H9 (cell line): ENCODE measurements around the gene RAB3B. TPM values are rescaled to one million over a fixed set of nuclear protein-coding genes. Genes with fewer than 3 reads are reported as not detected.

ENCODE experiments used
- DNase-seq: peaks from one replicate; pipeline ENCODE4 v3.0.0-alpha.2; 2017
- H2AFZ ChIP-seq: one replicate; pipeline ENCODE4 v1.6.1; 2013; ENCODE audit warnings: mild to moderate bottlenecking, low read length, control low read depth, moderate library complexity
- H2AK5ac ChIP-seq: 2 replicates; pipeline ENCODE4 v1.6.1; 2013; ENCODE audit warnings: low read length, control low read depth, mixed read lengths; ENCODE audit not compliant: insufficient read length
- H2BK120ac ChIP-seq: one replicate; pipeline ENCODE4 v1.6.1; 2013; ENCODE audit warnings: low read depth, mild to moderate bottlenecking, low read length, control low read depth, inconsistent platforms; ENCODE audit not compliant: poor library complexity, severe bottlenecking
- H2BK12ac ChIP-seq: 2 replicates; pipeline ENCODE4 v1.6.1; 2013; ENCODE audit warnings: low read length, control low read depth, mixed read lengths, low read depth; ENCODE audit not compliant: insufficient read length
- H2BK15ac ChIP-seq: 2 replicates; pipeline ENCODE4 v1.6.1; 2013; ENCODE audit warnings: low read depth, low read length, control low read depth
- H2BK20ac ChIP-seq: one replicate; pipeline ENCODE4 v1.6.1; 2013; ENCODE audit warnings: low read depth, mild to moderate bottlenecking, low read length, control low read depth, inconsistent platforms; ENCODE audit not compliant: poor library complexity, severe bottlenecking
- H2BK5ac ChIP-seq: 2 replicates; pipeline ENCODE4 v1.6.1; 2013; ENCODE audit warnings: low read length, control low read depth, mixed read lengths; ENCODE audit not compliant: insufficient read length
- H3K14ac ChIP-seq: 2 replicates; pipeline ENCODE4 v1.6.1; 2013; ENCODE audit warnings: low read length, control low read depth; ENCODE audit not compliant: insufficient read depth
- H3K18ac ChIP-seq: 2 replicates; pipeline ENCODE4 v1.6.1; 2013; ENCODE audit warnings: low read depth, mild to moderate bottlenecking, mixed read lengths, low read length, control low read depth; ENCODE audit not compliant: insufficient read length
- H3K23ac ChIP-seq: 2 replicates; pipeline ENCODE4 v1.6.1; 2013; ENCODE audit warnings: low read length, control low read depth, mixed read lengths, low read depth; ENCODE audit not compliant: insufficient read length
- H3K23me2 ChIP-seq: 2 replicates; pipeline ENCODE4 v1.6.1; 2013; ENCODE audit warnings: low read depth, mild to moderate bottlenecking, mixed read lengths, low read length, control low read depth; ENCODE audit not compliant: insufficient read length, poor library complexity, severe bottlenecking
- H3K27ac ChIP-seq: 2 replicates; pipeline ENCODE4 v1.5.1; 2013; ENCODE audit warnings: low read length, control low read depth, mixed read lengths, low read depth; ENCODE audit not compliant: insufficient read length
- H3K27me3 ChIP-seq: 2 replicates; pipeline ENCODE4 v1.6.1; 2013; ENCODE audit warnings: low read length, control low read depth, inconsistent platforms; ENCODE audit not compliant: insufficient read depth
- H3K4ac ChIP-seq: 2 replicates; pipeline ENCODE4 v1.6.1; 2013; ENCODE audit warnings: low read depth, mild to moderate bottlenecking, control low read depth, inconsistent platforms, low read length, moderate library complexity
- H3K4me1 ChIP-seq: 2 replicates; pipeline ENCODE4 v1.6.1; 2013; ENCODE audit warnings: low read length, control low read depth, inconsistent platforms; ENCODE audit not compliant: insufficient read depth
- H3K4me2 ChIP-seq: 2 replicates; pipeline ENCODE4 v1.6.1; 2013; ENCODE audit warnings: low read length, control low read depth, mixed read lengths; ENCODE audit not compliant: insufficient read length, insufficient read depth
- H3K56ac ChIP-seq: 2 replicates; pipeline ENCODE4 v1.6.1; 2013; ENCODE audit warnings: low read depth, mild to moderate bottlenecking, mixed read lengths, low read length, control low read depth; ENCODE audit not compliant: insufficient read length
- H3K79me1 ChIP-seq: 2 replicates; pipeline ENCODE4 v1.6.1; 2013; ENCODE audit warnings: low read depth, mild to moderate bottlenecking, moderate library complexity, low read length, control low read depth, inconsistent platforms; ENCODE audit not compliant: insufficient read depth, poor library complexity, severe bottlenecking
- H3K79me2 ChIP-seq: 2 replicates; pipeline ENCODE4 v1.6.1; 2013; ENCODE audit warnings: low read length, control low read depth, inconsistent platforms; ENCODE audit not compliant: insufficient read depth
- H3K9ac ChIP-seq: 2 replicates; pipeline ENCODE4 v1.6.1; 2013; ENCODE audit warnings: low read length, control low read depth, mixed read lengths; ENCODE audit not compliant: insufficient read length; ENCODE audit errors: extremely low read depth
- H3K9me3 ChIP-seq: one replicate; pipeline ENCODE4 v1.6.1; 2013; ENCODE audit warnings: low read depth, low read length, inconsistent platforms; ENCODE audit not compliant: control insufficient read depth
- H3T11ph ChIP-seq: one replicate; pipeline ENCODE4 v1.6.1; 2013; ENCODE audit warnings: mild to moderate bottlenecking, low read length, control low read depth, inconsistent platforms
- H4K20me1 ChIP-seq: one replicate; pipeline ENCODE4 v1.6.1; 2013; ENCODE audit not compliant: control insufficient read depth, insufficient read length, insufficient read depth
- H4K5ac ChIP-seq: 2 replicates; pipeline ENCODE4 v1.6.1; 2013; ENCODE audit warnings: low read depth, mild to moderate bottlenecking, mixed read lengths, low read length, control low read depth; ENCODE audit not compliant: insufficient read length
- H4K8ac ChIP-seq: replicated peaks from 2 replicates; pipeline ENCODE4 v1.6.1; 2013; ENCODE audit warnings: low read length, control low read depth, mixed read lengths, low read depth; ENCODE audit not compliant: insufficient read length
- H4K91ac ChIP-seq: 2 replicates; pipeline ENCODE4 v1.6.1; 2013; ENCODE audit warnings: low read depth, mild to moderate bottlenecking, moderate library complexity, mixed read lengths, low read length, control low read depth; ENCODE audit not compliant: insufficient read length
- H3K27ac Mint-ChIP-seq, 3 experiments: 2 replicates in 2 of 3; 3 replicates in 1 of 3; pipeline ENCODE4 v1.8.0; 2020 to 2021; ENCODE audit warnings: mixed read lengths in 3 of 3, mild to moderate bottlenecking in 1 of 3, moderate library complexity in 1 of 3
- H3K27me3 Mint-ChIP-seq: 2 replicates; pipeline ENCODE4 v1.8.0; 2021; ENCODE audit warnings: low read depth, mild to moderate bottlenecking, moderate library complexity, mixed read lengths
- H3K36me3 Mint-ChIP-seq, 3 experiments: 2 replicates in 2 of 3; 3 replicates in 1 of 3; pipeline ENCODE4 v1.8.0; 2020 to 2021; ENCODE audit warnings: low read depth in 3 of 3, mixed read lengths in 3 of 3; ENCODE audit not compliant: insufficient read depth in 1 of 3
- H3K4me1 Mint-ChIP-seq, 2 experiments: 2 replicates each; pipeline ENCODE4 v1.8.0; 2020; ENCODE audit warnings: mixed read lengths in 2 of 2
- H3K4me3 Mint-ChIP-seq, 2 experiments: 2 replicates in 1 of 2; 3 replicates in 1 of 2; pipeline ENCODE4 v1.8.0; 2020 to 2021; ENCODE audit warnings: mild to moderate bottlenecking in 2 of 2, mixed read lengths in 2 of 2, moderate library complexity in 1 of 2
- H3K9me3 Mint-ChIP-seq, 2 experiments: 2 replicates in 1 of 2; 3 replicates in 1 of 2; pipeline ENCODE4 v1.8.0; 2020; ENCODE audit warnings: mild to moderate bottlenecking in 2 of 2, mixed read lengths in 2 of 2, moderate library complexity in 1 of 2
- CTCF ChIP-seq: fragments of 200-600 bp; sonication (generic); conservative IDR thresholded peaks from 3 replicates; pipeline ENCODE4 v1.8.0; 2021; ENCODE audit warnings: antibody characterized with exemption, mild to moderate bottlenecking
- WGBS: extraction: QIAGEN DNeasy Blood & Tissue Kit; methylation state at CpG from one replicate; pipeline ENCODE4 v1.1.7; 2013; ENCODE audit warnings: missing lambda C conversion rate, low lambda C conversion rate, mixed read lengths; ENCODE audit not compliant: insufficient read length; ENCODE audit errors: extremely low coverage; 5-methylcytosine and 5-hydroxymethylcytosine counted together
- total RNA-seq: library from RNA; stranded (reverse); gene quantifications from 2 replicates; pipeline ENCODE4 v1.2.1, GENCODE V29; 2021

Gene RAB3B
- total RNA-seq, 1 experiment from 2014 or later = 30.6 TPM

GRCh38 chr1:51962486-51963356 lies 27.8 kb downstream of the RAB3B start:
- Histone ChIP-seq H2BK12ac (no peak overlapping the region), H2BK5ac (no peak overlapping the region), H4K8ac (no peak overlapping the region), H3K23me2 (no peaks in the 10 kb centered on the region), H3K23ac (no peak overlapping the region), H2BK120ac (no peak overlapping the region), H3K4ac (no peak overlapping the region), H3K9ac (no peak overlapping the region), H2BK20ac (no peak overlapping the region), H2BK15ac (no peak overlapping the region), H3K4me1 (peaks cover 9% of the 10 kb centered on the region; the same call in 1 of the 2 replicates), H3K79me1 (no peaks in the 10 kb centered on the region), H3K27ac (no peak overlapping the region), H2AFZ (no peak overlapping the region), H3K79me2 (no peaks in the 10 kb centered on the region), H3K9me3 (no peaks in the 10 kb centered on the region), H3K56ac (no peak overlapping the region), H3K14ac (no peak overlapping the region), H3K4me2 (no peak overlapping the region), H4K5ac (no peak overlapping the region), H4K91ac (no peak overlapping the region), H4K20me1 (no peaks in the 10 kb centered on the region), H3K27me3 (no peaks in the 10 kb centered on the region), H3T11ph (no peak overlapping the region), H3K18ac (no peak overlapping the region), H2AK5ac (no peak overlapping the region)
- H3K9me3 Mint-ChIP-seq = no peaks in the 10 kb centered on the region
- no peaks in the 10 kb centered on the region for H3K27me3 Mint-ChIP-seq
- H3K36me3 Mint-ChIP-seq = peaks cover 4 to 32% (median 16%) of the 10 kb centered on the region in 3 experiments
- H3K4me3 Mint-ChIP-seq = no peak overlapping the region
- peaks cover 11 to 14% of the 10 kb centered on the region in 2 experiments for H3K4me1 Mint-ChIP-seq
- no CpG with 5 or more reads among the region's 4 CpGs for WGBS
- DNase-seq = no peak
- H3K27ac Mint-ChIP-seq = no peak overlapping the region
- TF ChIP-seq CTCF = no peak
